ENCODE results near the gene TGM5. TPM values are rescaled to one million over a fixed set of nuclear protein-coding genes. Genes with fewer than 3 reads are reported as not detected.

TGM5 gene
- total RNA-seq, 1 experiment from 2014 or later, result not detected

GRCh38 chr15:43280996-43281395 lies 14.3 kb upstream of the TGM5 start:
- POLR2A ChIA-PET, result no interaction called here
- H3K4me2 ChIP-seq (ENCODE audit: low read length), result no peak overlapping the region
- H3K79me2 ChIP-seq (ENCODE audit: insufficient read depth, low read length), result no peaks in the 10 kb centered on the region
- CTCF ChIA-PET, result no interaction called here
- H2AFZ ChIP-seq (ENCODE audit: low read depth, low read length, poor library complexity, severe bottlenecking), result no peak overlapping the region
- no peaks in the 10 kb centered on the region for H3K4me1 ChIP-seq (ENCODE audit: control insufficient read depth in 1 of 2, insufficient read depth in 2 of 2, low read length in 2 of 2)
- DNase-seq (ENCODE audit: low read depth, low spot score) (no peak), ATAC-seq (no peak)
- no peak for TF ChIP-seq EZH2phosphoT487 (IDR thresholded peaks at IDR 0.05; ENCODE audit: borderline replicate concordance)
- no peak for TF ChIP-seq CTCF (IDR thresholded peaks at IDR 0.05 in 2 of 3, conservative IDR thresholded peaks at IDR 0.05 in 1 of 3; ENCODE audit: borderline replicate concordance in 1 of 3, insufficient read depth in 1 of 3, low read depth in 2 of 3, low read length in 2 of 3)
- no peak for TF ChIP-seq ZNF274 (IDR thresholded peaks at IDR 0.05; ENCODE audit: low read depth, low read length)
- no peak for TF ChIP-seq RAD21 (IDR thresholded peaks at IDR 0.05; ENCODE audit: low read depth)
- TF ChIP-seq JUND (IDR thresholded peaks at IDR 0.05), result no peak
- no peak for TF ChIP-seq YY1 (IDR thresholded peaks at IDR 0.05; ENCODE audit: extremely low read depth, insufficient replicate concordance, low read depth, low read length)
- TF ChIP-seq ATF3 (IDR thresholded peaks at IDR 0.05), result no peak
- TF ChIP-seq SRF (IDR thresholded peaks at IDR 0.05; ENCODE audit: low read depth), result no peak
- TF ChIP-seq ZFX (IDR thresholded peaks at IDR 0.05), result no peak
- TF ChIP-seq CEBPB (IDR thresholded peaks at IDR 0.05; ENCODE audit: low read depth), result no peak
- TF ChIP-seq CBX3 (IDR thresholded peaks at IDR 0.05; ENCODE audit: low read depth), result no peak
- BruUV-seq (replicated peaks), result no TSS peak
- no peak overlapping the region for H3K9ac ChIP-seq (ENCODE audit: low read length)
- RAD21 ChIA-PET (ENCODE audit: low non-redundant PET in 1 of 2, low total read pairs in 2 of 2, uncharacterized antibody in 2 of 2, unreplicated experiment in 2 of 2), result no interaction called here
- no peaks in the 10 kb centered on the region for H3K9me2 ChIP-seq (ENCODE audit: insufficient read depth)
- no peak overlapping the region for H3K27ac ChIP-seq (ENCODE audit: low read depth, low read length)
- intact Hi-C loops (cut with micrococcal nuclease), result loop anchor here (5.0 to 10.0 kb wide), 4 partner anchors 94 to 576 kb away; partner anchors contain the start of genes CCNDBP1, CDAN1 and TTBK2
- no peaks in the 10 kb centered on the region for H3K27me3 ChIP-seq (ENCODE audit: insufficient read depth, low read length)
- no peak overlapping the region for H3K4me3 ChIP-seq (replicated peaks in 1 of 2; ENCODE audit: low read depth in 1 of 2, low read length in 2 of 2)
- H3K36me3 ChIP-seq (ENCODE audit: control insufficient read depth in 1 of 2, insufficient read depth in 2 of 2, low read length in 2 of 2), result no peaks in the 10 kb centered on the region
- H4K20me1 ChIP-seq (ENCODE audit: insufficient read depth), result no peaks in the 10 kb centered on the region
- no peaks in the 10 kb centered on the region for H3K9me3 ChIP-seq (ENCODE audit: control insufficient read depth in 1 of 2, insufficient read depth in 1 of 2, low read depth in 1 of 2, low read length in 2 of 2)
